Inflammatory macrophage treated with lipopolysaccharide for 1 hour (primary cell): Measurements from ENCODE around the gene INSYN1.
"Not testable (repeated sequence)": the region's sequence is repeated elsewhere in the genome, so short reads cannot be mapped to it uniquely, and the experiment has no call there.

Source experiments
- DNase-seq, 2 donors: peaks; one replicate each; pipeline ENCODE4 v3.0.0-alpha.2; 2020 to 2022

The INSYN1 gene

GRCh38 chr15:73710321-73710720 is 42.8 kb downstream of the INSYN1 start:
- no peak for DNase-seq

- no peak for DNase-seq
Observed at GRCh38 chr15:73709686-73710085, 43.5 kb downstream of the INSYN1 start.

GRCh38 chr15:73709241-73709640 is 43.9 kb downstream of the INSYN1 start:
- no peak for DNase-seq

- no peak for DNase-seq
Observed at GRCh38 chr15:73708691-73709090, 44.5 kb downstream of the INSYN1 start.

GRCh38 chr15:73704869-73705645 is 48.1 kb downstream of the INSYN1 start:
- DNase-seq: peak in 1 of 2 donors; percentile 68

GRCh38 chr15:73704142-73704868 is 48.8 kb downstream of the INSYN1 start:
- not testable (repeated sequence) for DNase-seq

- DNase-seq: not testable (repeated sequence)
Observed at GRCh38 chr15:73703601-73704000, 49.5 kb downstream of the INSYN1 start.

GRCh38 chr15:73702311-73703239 is 50.6 kb downstream of the INSYN1 start:
- DNase-seq: not testable (repeated sequence)

GRCh38 chr15:73700041-73700842 is 52.9 kb downstream of the INSYN1 start:
- DNase-seq: peak; percentile 63 to 89

- DNase-seq: no peak
Observed at GRCh38 chr15:73699249-73700040, 53.7 kb downstream of the INSYN1 start.

- DNase-seq: peak; percentile 69 to 73
Observed at GRCh38 chr15:73697033-73697467, 56.1 kb downstream of the INSYN1 start.

- DNase-seq: no peak
Observed at GRCh38 chr15:73696641-73697001, 56.5 kb downstream of the INSYN1 start.

- DNase-seq: no peak
Observed at GRCh38 chr15:73695773-73696640, 57.1 kb downstream of the INSYN1 start.

- no peak for DNase-seq
Observed at GRCh38 chr15:73694419-73694818, 58.7 kb downstream of the INSYN1 start.

- DNase-seq: peak in 1 of 2 donors; percentile 54
Observed at GRCh38 chr15:73691396-73691795, 61.8 kb downstream of the INSYN1 start.

- peak; percentile 49 to 79 for DNase-seq
Observed at GRCh38 chr15:73688455-73688854, 64.7 kb downstream of the INSYN1 start.

GRCh38 chr15:73687351-73687750 is 65.8 kb downstream of the INSYN1 start:
- DNase-seq: no peak

- DNase-seq: peak; percentile 89 to 96
Observed at GRCh38 chr15:73686781-73687256, 66.3 kb downstream of the INSYN1 start.

- DNase-seq: no peak
Observed at GRCh38 chr15:73685981-73686380, 67.2 kb downstream of the INSYN1 start.
